Measurements from ENCODE around the gene ABCA3. TPM values are rescaled to one million over a fixed set of nuclear protein-coding genes. Genes with fewer than 3 reads are reported as not detected.

Gene ABCA3
- polyA plus RNA-seq, 1 donor from 2014 or later = 30.7 TPM

- H3K79me2 ChIP-seq (replicated peaks; ENCODE audit: insufficient read depth, low read length) = no peaks in the 10 kb centered on the region
- no peak overlapping the region for H3K27ac ChIP-seq (ENCODE audit: low read length)
- no peak overlapping the region for H3K4me2 ChIP-seq (ENCODE audit: low read length)
- no peaks in the 10 kb centered on the region for H3K9me3 ChIP-seq (ENCODE audit: low read length)
- H3F3A ChIP-seq (ENCODE audit: insufficient read depth, low read length, poor library complexity, severe bottlenecking) = no peaks in the 10 kb centered on the region
- no peak overlapping the region for H2AFZ ChIP-seq (ENCODE audit: low read depth, low read length)
- no peak overlapping the region for H3K4me3 ChIP-seq (ENCODE audit: low read length)
- no peaks in the 10 kb centered on the region for H3K9me2 ChIP-seq (ENCODE audit: insufficient read depth, low read length)
- no peaks in the 10 kb centered on the region for H3K27me3 ChIP-seq (ENCODE audit: insufficient read depth, low read depth, low read length)
- H4K20me1 ChIP-seq (ENCODE audit: insufficient read depth) = no peaks in the 10 kb centered on the region
- TF ChIP-seq SMC3 (conservative IDR thresholded peaks at IDR 0.05; ENCODE audit: poor library complexity) (no peak), RAD21 (conservative IDR thresholded peaks at IDR 0.05) (no peak), EZH2 (IDR thresholded peaks at IDR 0.05; ENCODE audit: borderline replicate concordance, insufficient read depth, low read length, poor library complexity, severe bottlenecking) (no peak), POLR2AphosphoS5 (IDR thresholded peaks at IDR 0.05) (no peak), CTCF (IDR thresholded peaks at IDR 0.05; ENCODE audit: poor library complexity, severe bottlenecking) (no peak), EP300 (conservative IDR thresholded peaks at IDR 0.05; ENCODE audit: poor library complexity, severe bottlenecking) (no peak), REST (IDR thresholded peaks at IDR 0.05; ENCODE audit: borderline replicate concordance) (no peak), TAF1 (IDR thresholded peaks at IDR 0.05; ENCODE audit: low read depth) (no peak), MXI1 (conservative IDR thresholded peaks at IDR 0.05; ENCODE audit: poor library complexity, severe bottlenecking) (no peak)
- no peak overlapping the region for H3K9ac ChIP-seq (ENCODE audit: low read length)
- H3K36me3 ChIP-seq (ENCODE audit: insufficient read depth, low read length) = no peaks in the 10 kb centered on the region
Observed at GRCh38 chr16:2275476-2276367, 64.8 kb downstream of the ABCA3 start.

- H3K9me2 ChIP-seq (ENCODE audit: insufficient read depth, low read length) = no peaks in the 10 kb centered on the region
- TF ChIP-seq POLR2AphosphoS5 (IDR thresholded peaks at IDR 0.05) (no peak), MXI1 (conservative IDR thresholded peaks at IDR 0.05; ENCODE audit: poor library complexity, severe bottlenecking) (no peak), EP300 (conservative IDR thresholded peaks at IDR 0.05; ENCODE audit: poor library complexity, severe bottlenecking) (no peak), TAF1 (IDR thresholded peaks at IDR 0.05; ENCODE audit: low read depth) (no peak), SMC3 (conservative IDR thresholded peaks at IDR 0.05; ENCODE audit: poor library complexity) (no peak), RAD21 (conservative IDR thresholded peaks at IDR 0.05) (no peak), REST (IDR thresholded peaks at IDR 0.05; ENCODE audit: borderline replicate concordance) (no peak), EZH2 (IDR thresholded peaks at IDR 0.05; ENCODE audit: borderline replicate concordance, insufficient read depth, low read length, poor library complexity, severe bottlenecking) (no peak), CTCF (IDR thresholded peaks at IDR 0.05; ENCODE audit: poor library complexity, severe bottlenecking) (no peak)
- no peak overlapping the region for H3K4me2 ChIP-seq (ENCODE audit: low read length)
- no peaks in the 10 kb centered on the region for H4K20me1 ChIP-seq (ENCODE audit: insufficient read depth)
- H3K9me3 ChIP-seq (ENCODE audit: low read length) = no peaks in the 10 kb centered on the region
- H3K27me3 ChIP-seq (ENCODE audit: insufficient read depth, low read depth, low read length) = no peaks in the 10 kb centered on the region
- H3K4me3 ChIP-seq (ENCODE audit: low read length) = no peak overlapping the region
- no peak overlapping the region for H3K27ac ChIP-seq (ENCODE audit: low read length)
- H3K9ac ChIP-seq (ENCODE audit: low read length) = no peak overlapping the region
- H3F3A ChIP-seq (ENCODE audit: insufficient read depth, low read length, poor library complexity, severe bottlenecking) = no peaks in the 10 kb centered on the region
- no peaks in the 10 kb centered on the region for H3K79me2 ChIP-seq (replicated peaks; ENCODE audit: insufficient read depth, low read length)
- H3K36me3 ChIP-seq (ENCODE audit: insufficient read depth, low read length) = no peaks in the 10 kb centered on the region
- no peak overlapping the region for H2AFZ ChIP-seq (ENCODE audit: low read depth, low read length)
Observed at GRCh38 chr16:2273931-2274330, 66.6 kb downstream of the ABCA3 start.
